Fibroblast of lung (primary cell): ENCODE data around the gene FASTKD1. TPM values are rescaled to one million over a fixed set of nuclear protein-coding genes. Genes with fewer than 3 reads are reported as not detected.

ENCODE experiments used
- DNase-seq, 2 donors: peaks; one replicate each; pipeline versions ENCODE4 v3.0.0 to v3.0.0-alpha.2; 2010; ENCODE audit warnings: low read depth in 2 of 2
- H2AFZ ChIP-seq: 2 replicates; pipeline ENCODE4 v1.5.1; 2012; ENCODE audit warnings: low read length, control low read depth, inconsistent platforms
- H3K27ac ChIP-seq: 2 replicates; pipeline ENCODE4 v1.5.1; 2011; ENCODE audit warnings: low read length, control low read depth; ENCODE audit not compliant: insufficient read depth
- H3K27me3 ChIP-seq: 2 replicates; pipeline ENCODE4 v1.5.1; 2011; ENCODE audit warnings: mild to moderate bottlenecking, low read length; ENCODE audit not compliant: control insufficient read depth, insufficient read depth
- H3K36me3 ChIP-seq: 2 replicates; pipeline ENCODE4 v1.5.1; 2011; ENCODE audit warnings: low read length; ENCODE audit not compliant: control insufficient read depth, insufficient read depth
- H3K4me1 ChIP-seq: 2 replicates; pipeline ENCODE4 v1.5.1; 2011; ENCODE audit warnings: low read length; ENCODE audit not compliant: control insufficient read depth, insufficient read depth; ENCODE audit errors: extremely low read depth
- H3K4me2 ChIP-seq: 2 replicates; pipeline ENCODE4 v1.5.1; 2011; ENCODE audit warnings: low read length, control low read depth; ENCODE audit not compliant: insufficient read depth; ENCODE audit errors: extremely low read depth
- H3K4me3 ChIP-seq, 4 experiments: fragments of 200-600 bp in 1 of 4; sonication (generic) in 1 of 4; replicated peaks in 1 of 4; 2 replicates each; pipeline ENCODE4 v1.5.1; 2011 to 2016; ENCODE audit warnings: low read length in 4 of 4, low read depth in 3 of 4, mild to moderate bottlenecking in 3 of 4, control low read depth in 2 of 4, inconsistent platforms in 1 of 4, mixed read lengths in 1 of 4; ENCODE audit not compliant: insufficient read depth in 1 of 4; ENCODE audit errors: control extremely low read depth in 1 of 4
- H3K79me2 ChIP-seq: 2 replicates; pipeline ENCODE4 v1.5.1; 2012; ENCODE audit warnings: mild to moderate bottlenecking, low read length, inconsistent platforms; ENCODE audit not compliant: control insufficient read depth, insufficient read depth
- H3K9ac ChIP-seq: 2 replicates; pipeline ENCODE4 v1.5.1; 2011; ENCODE audit warnings: mild to moderate bottlenecking, low read length, control low read depth; ENCODE audit not compliant: insufficient read depth
- H3K9me3 ChIP-seq: 2 replicates; pipeline ENCODE4 v1.5.1; 2012; ENCODE audit warnings: low read depth, low read length; ENCODE audit not compliant: control insufficient read depth, insufficient read depth
- H4K20me1 ChIP-seq: 2 replicates; pipeline ENCODE4 v1.5.1; 2011; ENCODE audit warnings: low read length; ENCODE audit not compliant: control insufficient read depth, insufficient read depth; ENCODE audit errors: extremely low read depth
- CTCF ChIP-seq, 2 donors: IDR thresholded peaks in 1 of 2; conservative IDR thresholded peaks in 1 of 2; 1 replicate in 1 of 2; 2 replicates in 1 of 2; pipeline ENCODE4 v1.5.1; 2011 to 2012; ENCODE audit warnings: low read length in 2 of 2, control low read depth in 1 of 2, inconsistent platforms in 1 of 2, low read depth in 1 of 2, mild to moderate bottlenecking in 1 of 2
- EZH2 ChIP-seq: IDR thresholded peaks from 2 replicates; pipeline ENCODE4 v1.5.1; 2012; ENCODE audit warnings: low read length, control low read depth, mild to moderate bottlenecking; ENCODE audit errors: missing control alignments
- polyA plus RNA-seq, 2 donors: library from polyadenylated mRNA; depleted of rRNA in 1 of 2; stranded (reverse) in 1 of 2; unstranded in 1 of 2; fragments of >200 nt; gene quantifications; 2 replicates each; pipeline ENCODE4 v1.2.1, GENCODE V29; 2011 to 2012; ENCODE audit warnings: missing spikeins in 1 of 2
- total RNA-seq: library from RNA; depleted of rRNA; stranded (reverse); fragments of >200 nt; gene quantifications from 2 replicates; pipeline ENCODE4 v1.2.1, GENCODE V29; 2014

FASTKD1 gene
- total and polyA plus RNA-seq, 2 donors (not counting 1 experiment from before 2014, with no cell fraction given) = 11.8 to 19.3 TPM

- TF ChIP-seq EZH2 (no peak), CTCF (conservative IDR thresholded peaks at IDR 0.05 in 1 of 2, IDR thresholded peaks at IDR 0.05 in 1 of 2; ENCODE audit: low read depth in 1 of 2, low read length in 2 of 2) (no peak)
- H3K27ac ChIP-seq = no peak overlapping the region
- no peak overlapping the region for H3K4me2 ChIP-seq
- H3K79me2 ChIP-seq = no peaks in the 10 kb centered on the region
- no peaks in the 10 kb centered on the region for H3K27me3 ChIP-seq
- no peak overlapping the region for H3K4me3 ChIP-seq
- no peak overlapping the region for H2AFZ ChIP-seq
- no peaks in the 10 kb centered on the region for H3K4me1 ChIP-seq
- DNase-seq = no peak
- no peaks in the 10 kb centered on the region for H4K20me1 ChIP-seq
- H3K9ac ChIP-seq = no peak overlapping the region
- no peaks in the 10 kb centered on the region for H3K9me3 ChIP-seq
- H3K36me3 ChIP-seq = no peaks in the 10 kb centered on the region
Measured at GRCh38 chr2:169486487-169486886, 87.2 kb downstream of the FASTKD1 start.

- TF ChIP-seq CTCF (conservative IDR thresholded peaks at IDR 0.05 in 1 of 2, IDR thresholded peaks at IDR 0.05 in 1 of 2; ENCODE audit: low read depth in 1 of 2, low read length in 2 of 2) = no peak
- TF ChIP-seq EZH2 = no peak
- no peaks in the 10 kb centered on the region for H3K79me2 ChIP-seq
- no peaks in the 10 kb centered on the region for H3K36me3 ChIP-seq
- no peak overlapping the region for H3K4me2 ChIP-seq
- H3K9ac ChIP-seq = no peak overlapping the region
- DNase-seq = no peak
- H3K4me1 ChIP-seq = no peaks in the 10 kb centered on the region
- no peak overlapping the region for H3K27ac ChIP-seq
- H2AFZ ChIP-seq = no peak overlapping the region
- H3K4me3 ChIP-seq = no peak overlapping the region
- no peaks in the 10 kb centered on the region for H3K9me3 ChIP-seq
- H4K20me1 ChIP-seq = no peaks in the 10 kb centered on the region
- no peaks in the 10 kb centered on the region for H3K27me3 ChIP-seq
Measured at GRCh38 chr2:169485650-169486138, 88.0 kb downstream of the FASTKD1 start.

- Histone ChIP-seq H3K4me1 (no peaks in the 10 kb centered on the region), H3K4me3 (peak overlapping the region; percentile 63 to 97 (median 80)), H3K36me3 (no peaks in the 10 kb centered on the region), H3K79me2 (no peaks in the 10 kb centered on the region), H3K4me2 (peak overlapping the region; percentile 90), H3K27ac (peak overlapping the region; percentile 69), H3K9ac (no peak overlapping the region), H3K9me3 (no peaks in the 10 kb centered on the region), H2AFZ (peak overlapping the region; percentile 90), H3K27me3 (no peaks in the 10 kb centered on the region), H4K20me1 (no peaks in the 10 kb centered on the region)
- DNase-seq = peak; percentile 19 to 22
- TF ChIP-seq EZH2 = no peak
- TF ChIP-seq CTCF (conservative IDR thresholded peaks at IDR 0.05 in 1 of 2, IDR thresholded peaks at IDR 0.05 in 1 of 2; ENCODE audit: low read depth in 1 of 2, low read length in 2 of 2) = no peak
Measured at GRCh38 chr2:169480079-169480465, 93.6 kb downstream of the FASTKD1 start.

Other genes with a start within 250 kb of the FASTKD1 start
- under 0.01 TPM in 2 replicates for gene LRP2, start 211.3 kb downstream of the FASTKD1 start, total RNA-seq
- gene LRP2, start 211.3 kb downstream of the FASTKD1 start, polyA plus RNA-seq = not detected in 2 replicates
- gene BBS5, start 94.4 kb downstream of the FASTKD1 start, total RNA-seq = 5.6 and 7.1 TPM in 2 replicates
- gene BBS5, start 94.4 kb downstream of the FASTKD1 start, polyA plus RNA-seq = 3.4 and 4.6 TPM in 2 replicates
- 3.8 and 4.6 TPM in 2 replicates for gene KLHL41, start 64.2 kb downstream of the FASTKD1 start, total RNA-seq
- 0.42 and 1.2 TPM in 2 replicates for gene KLHL41, start 64.2 kb downstream of the FASTKD1 start, polyA plus RNA-seq
- 28.8 and 31.7 TPM in 2 replicates for gene PPIG, start 10.5 kb upstream of the FASTKD1 start, total RNA-seq
- 42.1 and 45.5 TPM in 2 replicates for gene PPIG, start 10.5 kb upstream of the FASTKD1 start, polyA plus RNA-seq
- gene CFAP210, start 120.5 kb upstream of the FASTKD1 start, total RNA-seq = not detected in 2 replicates
- gene CFAP210, start 120.5 kb upstream of the FASTKD1 start, polyA plus RNA-seq = not detected in 2 replicates
- 3.9 and 5.4 TPM in 2 replicates for gene PHOSPHO2, start 120.6 kb upstream of the FASTKD1 start, total RNA-seq
- 1.4 and 2.8 TPM in 2 replicates for gene PHOSPHO2, start 120.6 kb upstream of the FASTKD1 start, polyA plus RNA-seq
- 3.6 and 6.6 TPM in 2 replicates for gene KLHL23, start 160.0 kb upstream of the FASTKD1 start, total RNA-seq
- gene KLHL23, start 160.0 kb upstream of the FASTKD1 start, polyA plus RNA-seq = 3.2 and 5.6 TPM in 2 replicates
- gene SSB, start 225.0 kb upstream of the FASTKD1 start, total RNA-seq = 83.6 and 88.9 TPM in 2 replicates
- 121 and 138 TPM in 2 replicates for gene SSB, start 225.0 kb upstream of the FASTKD1 start, polyA plus RNA-seq